KBM-7 (cell line): ENCODE measurements around the gene ABCB8.

Experiments
- DNase-seq: peaks from one replicate; pipeline ENCODE4 v3.0.0-alpha.2; 2015
- in situ Hi-C: fragments of 300-500 bp; cut with MboI; formaldehyde crosslinking; loops from 2 replicates; pipeline ENCODE4 v1.14.3; 2020; ENCODE audit warnings: low sequenced_read_pairs, low pct_unique_long_range_greater_than_20kb, mixed read lengths

The ABCB8 gene

DNA sequence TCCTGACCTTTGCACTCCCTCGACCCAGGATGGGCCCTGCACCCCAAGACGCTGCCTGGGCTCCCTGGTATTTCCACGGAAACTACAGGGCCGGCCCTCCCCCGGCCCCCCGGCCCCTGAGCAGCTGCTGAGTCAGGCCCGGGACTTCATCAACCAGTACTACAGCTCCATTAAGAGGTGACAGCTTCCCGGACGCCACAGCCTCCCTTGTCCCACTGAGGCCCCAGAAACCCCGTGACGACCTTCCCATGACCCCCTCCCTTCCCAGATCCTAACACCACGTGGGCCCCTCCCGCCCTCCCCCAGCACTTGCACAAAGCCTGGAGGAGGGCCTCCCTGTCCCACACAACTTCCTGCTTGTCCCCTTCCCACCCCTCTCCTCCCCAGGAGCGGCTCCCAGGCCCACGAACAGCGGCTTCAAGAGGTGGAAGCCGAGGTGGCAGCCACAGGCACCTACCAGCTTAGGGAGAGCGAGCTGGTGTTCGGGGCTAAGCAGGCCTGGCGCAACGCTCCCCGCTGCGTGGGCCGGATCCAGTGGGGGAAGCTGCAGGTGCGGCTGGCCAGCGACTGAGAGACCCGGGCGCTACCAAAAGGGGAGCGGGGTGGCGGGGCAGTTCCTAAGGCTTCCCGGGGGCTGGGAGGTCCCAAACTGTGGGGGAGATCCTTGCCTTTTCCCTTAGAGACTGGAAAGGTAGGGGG lies 31.7 kb upstream of the ABCB8 start:
- peak; percentile 51 for DNase-seq
- in situ Hi-C loops, result no loop called here

GRCh38 chr7:150997075-150997511 lies 31.2 kb upstream of the ABCB8 start:
- no peak for DNase-seq
- in situ Hi-C loops, result no loop called here

DNA sequence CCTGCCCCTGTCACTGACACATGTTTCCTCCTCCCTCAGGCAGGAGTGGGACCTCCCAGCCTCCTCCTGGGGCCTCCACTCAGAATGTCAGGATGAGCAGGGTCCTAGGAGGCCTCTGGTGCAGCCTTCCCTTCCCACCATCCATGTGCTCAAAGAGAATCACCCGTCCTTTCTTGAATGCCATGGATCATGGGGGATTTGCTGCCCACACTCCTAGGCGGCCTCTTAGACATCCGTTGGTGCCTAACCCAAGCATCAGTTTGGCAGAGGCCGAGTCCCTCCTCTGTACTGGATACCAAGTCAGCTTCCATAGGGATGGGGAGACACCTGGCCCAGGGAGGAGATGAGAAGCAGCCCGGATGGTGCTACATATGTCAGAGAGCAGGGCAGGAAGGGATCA lies 30.4 kb upstream of the ABCB8 start:
- in situ Hi-C loops, result no loop called here
- no peak for DNase-seq

- no peak for DNase-seq
- in situ Hi-C loops, result no loop called here
These were observed 29.9 kb upstream of the ABCB8 start for GRCh38 chr7:150998341-150998740.

GRCh38 chr7:150999001-150999400 lies 29.2 kb upstream of the ABCB8 start:
- no peak for DNase-seq
- in situ Hi-C loops, result no loop called here

- no peak for DNase-seq
- in situ Hi-C loops, result no loop called here
These were observed 28.6 kb upstream of the ABCB8 start for GRCh38 chr7:150999497-151000230.

DNA sequence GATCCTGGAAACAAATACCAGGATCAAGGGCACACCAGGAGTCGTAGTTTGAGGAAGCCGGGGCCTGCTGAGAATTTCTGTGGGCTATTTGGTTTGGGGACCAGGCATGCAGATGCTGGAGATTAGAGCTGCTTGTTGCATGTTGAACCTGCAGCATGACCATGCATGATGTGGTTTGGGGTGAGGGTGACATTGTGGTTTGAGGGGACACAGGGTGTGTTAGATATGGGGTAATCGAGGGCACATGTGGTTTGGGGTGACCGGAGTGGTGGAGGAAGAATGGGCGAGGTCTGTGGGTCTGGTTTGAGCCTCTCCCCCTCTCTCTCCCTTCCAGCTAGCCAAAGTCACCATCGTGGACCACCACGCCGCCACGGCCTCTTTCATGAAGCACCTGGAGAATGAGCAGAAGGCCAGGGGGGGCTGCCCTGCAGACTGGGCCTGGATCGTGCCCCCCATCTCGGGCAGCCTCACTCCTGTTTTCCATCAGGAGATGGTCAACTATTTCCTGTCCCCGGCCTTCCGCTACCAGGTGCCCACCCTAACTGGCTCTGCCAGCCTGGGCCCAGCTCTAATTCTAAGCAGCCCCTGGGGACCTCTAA lies 27.3 kb upstream of the ABCB8 start:
- no peak for DNase-seq
- in situ Hi-C loops, result no loop called here

GRCh38 chr7:151001546-151001945 lies 26.7 kb upstream of the ABCB8 start:
- no peak for DNase-seq
- in situ Hi-C loops, result no loop called here

- in situ Hi-C loops, result no loop called here
- DNase-seq, result no peak
These were observed 24.7 kb upstream of the ABCB8 start for GRCh38 chr7:151003572-151003971.

DNA sequence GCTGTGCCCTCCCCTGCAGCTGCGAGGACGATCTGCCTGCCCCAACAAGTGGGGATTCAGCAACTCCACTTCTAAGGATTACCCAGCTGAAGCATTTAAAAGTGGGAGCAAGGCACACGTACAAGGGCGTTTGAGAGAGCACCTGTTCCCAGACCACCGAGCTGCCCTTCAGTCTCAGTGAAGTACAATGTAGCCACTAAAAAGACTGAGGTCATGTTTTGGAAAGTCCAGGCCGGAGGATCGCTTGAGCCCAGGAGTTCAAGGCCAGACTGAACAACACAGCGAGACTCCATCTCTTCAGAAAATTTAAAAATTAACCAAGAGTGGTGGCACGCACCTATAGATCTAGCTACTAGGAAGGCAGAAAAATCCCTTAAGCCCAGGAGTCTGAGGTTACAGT lies 22.7 kb upstream of the ABCB8 start:
- in situ Hi-C loops, result no loop called here
- no peak for DNase-seq

DNA sequence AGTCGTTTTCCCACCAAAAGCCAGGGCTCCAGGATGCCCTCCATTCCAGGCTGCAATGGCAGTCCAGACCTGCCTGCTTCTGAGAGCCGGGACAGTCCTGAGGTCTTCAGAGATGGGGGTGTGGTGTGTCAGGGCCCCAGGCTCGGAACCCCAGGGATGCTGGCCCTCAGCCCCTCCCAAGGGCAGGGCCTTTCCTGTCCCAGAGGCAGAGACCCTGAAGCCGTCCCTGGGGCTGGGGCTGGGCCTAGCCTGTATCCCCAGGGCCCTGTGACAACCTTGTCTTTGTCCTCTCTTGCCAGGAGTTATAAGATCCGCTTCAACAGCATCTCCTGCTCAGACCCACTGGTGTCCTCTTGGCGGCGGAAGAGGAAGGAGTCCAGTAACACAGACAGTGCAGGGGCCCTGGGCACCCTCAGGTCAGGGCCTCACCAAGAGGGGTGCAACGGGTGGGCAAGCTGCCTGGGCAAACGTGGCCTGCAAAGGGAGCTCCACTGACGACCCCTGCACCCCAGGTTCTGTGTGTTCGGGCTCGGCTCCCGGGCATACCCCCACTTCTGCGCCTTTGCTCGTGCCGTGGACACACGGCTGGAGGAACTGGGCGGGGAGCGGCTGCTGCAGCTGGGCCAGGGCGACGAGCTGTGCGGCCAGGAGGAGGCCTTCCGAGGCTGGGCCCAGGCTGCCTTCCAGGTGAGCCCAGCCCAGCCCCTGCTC lies 21.5 kb upstream of the ABCB8 start:
- no peak for DNase-seq

GRCh38 chr7:151007469-151007898 lies 20.8 kb upstream of the ABCB8 start:
- in situ Hi-C loops, result no loop called here
- no peak for DNase-seq

More for the DNA sequence above, 21.5 kb upstream of the ABCB8 start:
- in situ Hi-C loops, result no loop called here

DNA sequence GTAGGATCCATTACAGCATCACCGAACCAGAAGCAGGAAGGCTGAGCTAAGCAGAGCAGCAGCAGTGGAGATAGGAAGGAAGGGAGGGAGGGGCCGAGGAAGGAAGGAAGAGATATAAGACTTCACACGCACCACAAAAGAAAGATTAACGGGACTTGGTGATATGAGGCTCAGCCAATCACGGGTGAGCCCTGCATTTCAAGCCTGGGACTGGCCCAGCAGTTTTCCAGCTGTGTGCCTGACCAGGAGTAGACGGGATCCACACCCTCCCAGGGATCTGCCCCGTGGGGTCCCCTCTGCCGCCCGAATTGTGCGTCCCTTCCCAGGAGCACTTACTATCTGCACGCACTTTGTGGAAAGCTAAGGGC lies 20.1 kb upstream of the ABCB8 start:
- in situ Hi-C loops, result no loop called here
- no peak for DNase-seq

- DNase-seq, result no peak
- in situ Hi-C loops, result no loop called here
These were observed 19.5 kb upstream of the ABCB8 start for GRCh38 chr7:151008511-151009323.

DNA sequence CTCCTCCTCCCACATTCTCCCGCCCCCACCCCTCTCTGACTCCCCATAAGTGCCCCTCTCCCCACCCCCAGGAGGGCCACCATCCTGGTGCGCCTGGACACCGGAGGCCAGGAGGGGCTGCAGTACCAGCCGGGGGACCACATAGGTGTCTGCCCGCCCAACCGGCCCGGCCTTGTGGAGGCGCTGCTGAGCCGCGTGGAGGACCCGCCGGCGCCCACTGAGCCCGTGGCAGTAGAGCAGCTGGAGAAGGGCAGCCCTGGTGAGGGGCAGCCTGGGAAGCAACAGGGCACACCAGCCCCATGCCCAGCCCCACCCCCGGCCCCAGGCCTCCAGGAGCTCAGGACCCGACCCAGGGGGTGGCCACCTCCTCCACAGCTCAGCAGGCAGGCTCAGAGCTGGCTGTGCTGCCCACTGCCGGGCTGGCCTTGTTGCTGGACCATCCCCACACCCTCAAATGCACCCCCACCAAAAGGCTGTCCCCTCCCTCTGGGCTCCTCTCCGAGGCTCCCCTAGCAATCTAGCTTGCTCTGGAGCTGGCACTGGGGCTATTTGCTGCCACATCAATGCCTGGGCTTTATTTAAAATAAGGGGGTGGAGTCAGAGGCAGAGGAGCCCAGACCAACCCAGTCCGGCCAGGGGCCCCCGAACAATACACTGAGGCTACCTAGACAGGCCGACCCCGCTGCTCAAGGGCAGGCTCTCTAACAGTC lies 18.8 kb upstream of the ABCB8 start:
- no peak for DNase-seq
- in situ Hi-C loops, result no loop called here

GRCh38 chr7:151010037-151010306 lies 18.3 kb upstream of the ABCB8 start:
- in situ Hi-C loops, result no loop called here
- DNase-seq, result no peak

GRCh38 chr7:151010307-151011096 lies 17.7 kb upstream of the ABCB8 start:
- in situ Hi-C loops, result no loop called here
- no peak for DNase-seq

- in situ Hi-C loops, result no loop called here
- DNase-seq, result no peak
These were observed 17.2 kb upstream of the ABCB8 start for GRCh38 chr7:151011097-151011409.
